SK-N-SH (cell line): ENCODE measurements around the gene RASA1. TPM values are rescaled to one million over a fixed set of nuclear protein-coding genes. Genes with fewer than 3 reads are reported as not detected.
A peak's percentile ranks its signal among the peaks of the same experiment; 100 is the strongest.

Source experiments
- CTCF ChIA-PET: fragments of 300-600, 350-600 bp; formaldehyde crosslinking; extraction: SDS; loops from one replicate; lab custom pipeline; 2021; lab: Yijun Ruan, JAX
- POLR2A ChIA-PET: fragments of 350-600 bp; sonication (Branson Sonifier 250); formaldehyde crosslinking; extraction: SDS; loops from one replicate; lab custom pipeline; 2020; ENCODE audit warnings: antibody characterized with exemption, inconsistent platforms; lab: Yijun Ruan, JAX
- DNase-seq: peaks from one replicate; pipeline ENCODE4 v3.0.0; 2012
- H2AFZ ChIP-seq: fragments of 200-600 bp; sonication (generic); 2 replicates; pipeline ENCODE4 v1.8.1; 2016; ENCODE audit warnings: antibody characterized with exemption, mild to moderate bottlenecking, low read depth
- H3F3A ChIP-seq: fragments of 200-600 bp; sonication (generic); replicated peaks from 2 replicates; pipeline ENCODE3; 2016; ENCODE audit warnings: antibody characterized with exemption, mild to moderate bottlenecking; ENCODE audit not compliant: insufficient read depth
- H3K27ac ChIP-seq, 2 experiments: fragments of 200-500 bp in 1 of 2; fragments of 200-600 bp in 1 of 2; sonication (Bioruptor generic) in 1 of 2; sonication (generic), shearing (Covaris generic) in 1 of 2; 2 replicates each; pipeline versions ENCODE4 v1.5.1 to v1.6.1; 2014 to 2016; ENCODE audit warnings: low read depth in 2 of 2, inconsistent platforms in 1 of 2, low read length in 1 of 2, mild to moderate bottlenecking in 1 of 2, mixed read lengths in 1 of 2
- H3K27me3 ChIP-seq: fragments of 200-600 bp; sonication (generic), shearing (Covaris generic); 2 replicates; pipeline ENCODE4 v1.6.1; 2016; ENCODE audit warnings: mixed run types; ENCODE audit not compliant: insufficient read depth
- H3K36me3 ChIP-seq, 2 experiments: fragments of 200-500 bp in 1 of 2; fragments of 200-600 bp in 1 of 2; sonication (Bioruptor generic) in 1 of 2; sonication (generic) in 1 of 2; replicated peaks in 1 of 2; 2 replicates each; pipeline versions ENCODE3 to v1.5.1; 2014 to 2016; ENCODE audit warnings: low read length in 1 of 2, mild to moderate bottlenecking in 1 of 2; ENCODE audit not compliant: insufficient read depth in 2 of 2, control insufficient read depth in 1 of 2
- H3K4me1 ChIP-seq, 2 experiments: fragments of 200-500 bp in 1 of 2; fragments of 200-600 bp in 1 of 2; sonication (Bioruptor generic) in 1 of 2; sonication (generic), shearing (Covaris generic) in 1 of 2; 2 replicates each; pipeline versions ENCODE4 v1.5.1 to v1.6.1; 2014 to 2016; ENCODE audit warnings: low read depth in 1 of 2, low read length in 1 of 2, mixed run types in 1 of 2; ENCODE audit not compliant: insufficient read depth in 2 of 2, control insufficient read depth in 1 of 2
- H3K4me2 ChIP-seq: fragments of 200-600 bp; sonication (generic), shearing (Covaris generic); 2 replicates; pipeline ENCODE4 v1.6.1; 2017; ENCODE audit warnings: mixed run types
- H3K4me3 ChIP-seq, 2 experiments: fragments of 200-500 bp in 1 of 2; fragments of 200-600 bp in 1 of 2; sonication (Bioruptor generic) in 1 of 2; sonication (generic), shearing (Covaris generic) in 1 of 2; 2 replicates each; pipeline versions ENCODE4 v1.5.1 to v1.8.1; 2014 to 2016; ENCODE audit warnings: low read depth in 2 of 2, inconsistent platforms in 1 of 2, low read length in 1 of 2, mild to moderate bottlenecking in 1 of 2, mixed read lengths in 1 of 2, moderate library complexity in 1 of 2
- H3K79me2 ChIP-seq: fragments of 200-600 bp; sonication (generic); 2 replicates; pipeline ENCODE4 v1.8.1; 2017; ENCODE audit warnings: mild to moderate bottlenecking; ENCODE audit not compliant: insufficient read depth
- H3K9ac ChIP-seq: fragments of 200-600 bp; sonication (generic); 2 replicates; pipeline ENCODE4 v1.6.1; 2017; ENCODE audit warnings: mixed run types
- H3K9me2 ChIP-seq: fragments of 200-600 bp; sonication (generic); 2 replicates; pipeline ENCODE4 v1.6.1; 2017; ENCODE audit warnings: mixed run types
- H3K9me3 ChIP-seq: fragments of 200-600 bp; sonication (generic); 2 replicates; pipeline ENCODE4 v1.6.1; 2017; ENCODE audit warnings: mixed run types, mild to moderate bottlenecking, moderate library complexity
- H4K20me1 ChIP-seq: fragments of 200-600 bp; sonication (generic); 2 replicates; pipeline ENCODE4 v1.6.1; 2017; ENCODE audit warnings: mild to moderate bottlenecking, mixed run types; ENCODE audit not compliant: insufficient read depth
- CHD2 ChIP-seq: fragments of 150-350 bp; IDR thresholded peaks from 2 replicates; pipeline ENCODE4 v1.6.1; 2018; ENCODE audit warnings: low read length; ENCODE audit not compliant: partially characterized antibody
- EP300 ChIP-seq, 2 experiments: IDR thresholded peaks; 2 replicates each; pipeline versions ENCODE4 v1.4.0 to v1.6.1; 2012; ENCODE audit warnings: borderline replicate concordance in 1 of 2, low read depth in 1 of 2, low read length in 1 of 2
- GATA2 ChIP-seq: sonication (generic); formaldehyde crosslinking; IDR thresholded peaks from 2 replicates; pipeline ENCODE4 v1.5.0; 2020; ENCODE audit warnings: mild to moderate bottlenecking, missing genetic modification reagents
- RAD21 ChIP-seq: IDR thresholded peaks from 2 replicates; pipeline ENCODE4 v1.6.1; 2012; ENCODE audit warnings: mild to moderate bottlenecking, low read length
- RXRA ChIP-seq: IDR thresholded peaks from 2 replicates; pipeline ENCODE4 v1.4.0; 2012; ENCODE audit warnings: low read depth, mild to moderate bottlenecking, borderline replicate concordance
- SIN3A ChIP-seq: IDR thresholded peaks from 2 replicates; pipeline ENCODE4 v1.6.1; 2012; ENCODE audit warnings: low read depth, mild to moderate bottlenecking, low read length, moderate library complexity, borderline replicate concordance
- USF2 ChIP-seq: fragments of 150-350 bp; IDR thresholded peaks from 2 replicates; pipeline ENCODE4 v1.6.1; 2017; ENCODE audit warnings: antibody characterized with exemption, low read length, low read depth, borderline replicate concordance
- WGBS: methylation state at CpG from one replicate; pipeline ENCODE4 v1.1.6; 2017; ENCODE audit warnings: low lambda C conversion rate; 5-methylcytosine and 5-hydroxymethylcytosine counted together
- polyA plus RNA-seq, 3 experiments: library from polyadenylated mRNA; depleted of rRNA; stranded (reverse); fragments of >200 nt; gene quantifications; 2 replicates each; pipeline ENCODE4 v1.2.3, GENCODE V29; 2012
- TF ChIP-seq, protein P1 (sequence below): fragments of 200-600 bp; sonication (generic); IDR thresholded peaks from 2 replicates; pipeline ENCODE4 v1.6.1; 2017; ENCODE audit warnings: antibody characterized with exemption, mild to moderate bottlenecking, moderate library complexity

RASA1 gene
- polyA plus RNA-seq, 1 of the 3 experiments (the other 2 are of a cell fraction), result 49.1 TPM

GRCh38 chr5:87339986-87340385 lies 72.3 kb downstream of the RASA1 start:
- peak overlapping the region in 1 of 2 experiments; percentile 60; a peak in 2 of 4 replicates for H3K27ac ChIP-seq
- H3K4me1 ChIP-seq, result peaks cover 0 to 3% of the 10 kb centered on the region in 2 experiments; a peak in 1 of 4 replicates
- ChIA-PET POLR2A (no interaction called here), CTCF (no interaction called here)
- H3K27me3 ChIP-seq, result no peaks in the 10 kb centered on the region
- H3K4me3 ChIP-seq, result no peak overlapping the region
- no peaks in the 10 kb centered on the region for H3K9me3 ChIP-seq
- H3K4me2 ChIP-seq, result no peak overlapping the region
- H3F3A ChIP-seq, result peaks cover 16% of the 10 kb centered on the region
- DNase-seq, result no peak
- no peaks in the 10 kb centered on the region for H3K9me2 ChIP-seq
- peaks cover 50 to 88% of the 10 kb centered on the region in 2 experiments for H3K36me3 ChIP-seq
- H3K79me2 ChIP-seq, result peaks cover 39% of the 10 kb centered on the region
- no peak overlapping the region for H2AFZ ChIP-seq
- no peaks in the 10 kb centered on the region for H4K20me1 ChIP-seq
- no peak overlapping the region for H3K9ac ChIP-seq
- TF ChIP-seq RXRA (no peak), SIN3A (no peak), CHD2 (no peak)
- TF ChIP-seq, all 33 proteins: peak for 0

GRCh38 chr5:87340716-87341115 lies 73.0 kb downstream of the RASA1 start:
- peak; percentile 53 for TF ChIP-seq GATA2 (CRISPR knock-in tag)
- peak in 1 of 2 experiments; percentile 31; a peak in 1 of 4 replicates for TF ChIP-seq EP300 (IDR thresholded peaks at IDR 0.05; ENCODE audit: borderline replicate concordance in 1 of 2, low read depth in 1 of 2, low read length in 1 of 2)
- TF ChIP-seq, protein P1, sequence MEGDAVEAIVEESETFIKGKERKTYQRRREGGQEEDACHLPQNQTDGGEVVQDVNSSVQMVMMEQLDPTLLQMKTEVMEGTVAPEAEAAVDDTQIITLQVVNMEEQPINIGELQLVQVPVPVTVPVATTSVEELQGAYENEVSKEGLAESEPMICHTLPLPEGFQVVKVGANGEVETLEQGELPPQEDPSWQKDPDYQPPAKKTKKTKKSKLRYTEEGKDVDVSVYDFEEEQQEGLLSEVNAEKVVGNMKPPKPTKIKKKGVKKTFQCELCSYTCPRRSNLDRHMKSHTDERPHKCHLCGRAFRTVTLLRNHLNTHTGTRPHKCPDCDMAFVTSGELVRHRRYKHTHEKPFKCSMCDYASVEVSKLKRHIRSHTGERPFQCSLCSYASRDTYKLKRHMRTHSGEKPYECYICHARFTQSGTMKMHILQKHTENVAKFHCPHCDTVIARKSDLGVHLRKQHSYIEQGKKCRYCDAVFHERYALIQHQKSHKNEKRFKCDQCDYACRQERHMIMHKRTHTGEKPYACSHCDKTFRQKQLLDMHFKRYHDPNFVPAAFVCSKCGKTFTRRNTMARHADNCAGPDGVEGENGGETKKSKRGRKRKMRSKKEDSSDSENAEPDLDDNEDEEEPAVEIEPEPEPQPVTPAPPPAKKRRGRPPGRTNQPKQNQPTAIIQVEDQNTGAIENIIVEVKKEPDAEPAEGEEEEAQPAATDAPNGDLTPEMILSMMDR, result no peak
- peaks cover 50 to 89% of the 10 kb centered on the region in 2 experiments for H3K36me3 ChIP-seq
- peaks cover 35% of the 10 kb centered on the region for H3K79me2 ChIP-seq
- DNase-seq, result peak; percentile 7
- no peaks in the 10 kb centered on the region for H4K20me1 ChIP-seq
- no peak overlapping the region for H2AFZ ChIP-seq
- peaks cover 14% of the 10 kb centered on the region for H3F3A ChIP-seq
- CTCF ChIA-PET, result no interaction called here
- H3K27me3 ChIP-seq, result no peaks in the 10 kb centered on the region
- WGBS, result 35% methylated on average over 2 of the region's 2 CpGs
- no peak overlapping the region for H3K9ac ChIP-seq
- H3K4me3 ChIP-seq, result no peak overlapping the region
- H3K9me2 ChIP-seq, result no peaks in the 10 kb centered on the region
- H3K27ac ChIP-seq, result peak overlapping the region in 1 of 2 experiments; percentile 60; a peak in 2 of 4 replicates
- H3K4me2 ChIP-seq, result no peak overlapping the region
- no peaks in the 10 kb centered on the region for H3K9me3 ChIP-seq
- peaks cover 0 to 3% of the 10 kb centered on the region in 2 experiments; a peak in 1 of 4 replicates for H3K4me1 ChIP-seq
- POLR2A ChIA-PET, result no interaction called here

DNA sequence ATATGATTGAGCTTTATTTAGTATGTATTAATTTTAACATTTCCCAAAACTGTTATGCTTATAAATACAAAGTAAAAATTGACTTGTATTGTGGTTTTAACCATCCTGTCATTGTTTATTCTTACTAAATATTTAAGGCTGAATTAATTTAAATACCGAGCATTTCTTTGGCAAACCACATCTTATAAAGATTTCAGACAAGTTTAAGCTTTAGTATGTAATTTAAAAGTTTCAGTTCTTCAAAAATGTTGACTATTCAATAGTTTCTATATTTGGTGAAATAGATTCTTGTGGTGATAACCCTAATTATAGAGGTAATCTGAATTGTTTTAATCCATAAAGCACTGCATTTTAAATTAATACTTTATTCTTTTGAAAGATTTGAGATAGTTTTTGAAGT lies 79.6 kb downstream of the RASA1 start:
- Histone ChIP-seq H2AFZ (no peak overlapping the region), H3K27ac (peak overlapping the region in 1 of 2 experiments; percentile 22; a peak in 1 of 4 replicates), H3K79me2 (peaks cover 18% of the 10 kb centered on the region; the same call in 1 of the 2 replicates), H3K9ac (no peak overlapping the region), H3K4me1 (peaks cover 0 to 7% of the 10 kb centered on the region in 2 experiments; a peak in 2 of 4 replicates), H3K4me3 (no peak overlapping the region), H3K9me2 (no peaks in the 10 kb centered on the region), H3K4me2 (no peak overlapping the region), H4K20me1 (no peaks in the 10 kb centered on the region), H3K36me3 (peaks cover 43 to 86% of the 10 kb centered on the region in 2 experiments), H3F3A (peaks cover 18% of the 10 kb centered on the region), H3K9me3 (no peaks in the 10 kb centered on the region), H3K27me3 (no peaks in the 10 kb centered on the region)
- 90% methylated on average over 1 of the region's 1 CpG for WGBS
- ChIA-PET CTCF (interaction anchor here (0.8 to 1.3 kb wide), 3 partner anchors 11 to 14 kb away, joined by 3 read pairs; no protein-coding TSS in a partner anchor), POLR2A (no interaction called here)
- DNase-seq, result no peak
- TF ChIP-seq USF2 (no peak), RAD21 (no peak)
- TF ChIP-seq, all 33 proteins: peak for 0
